HG03196 (cell line): ENCODE results near the gene ITPKB.
A peak's percentile ranks its signal among the peaks of the same experiment; 100 is the strongest.
"Not testable (repeated sequence)": the region's sequence is repeated elsewhere in the genome, so short reads cannot be mapped to it uniquely, and the experiment has no call there.

ENCODE experiments used
- ATAC-seq: cut with Tn5 transposase; IDR thresholded peaks from one replicate; pipeline ENCODE4 v1.9.1; 2021; ENCODE audit not compliant: unreplicated experiment

Gene ITPKB

DNA sequence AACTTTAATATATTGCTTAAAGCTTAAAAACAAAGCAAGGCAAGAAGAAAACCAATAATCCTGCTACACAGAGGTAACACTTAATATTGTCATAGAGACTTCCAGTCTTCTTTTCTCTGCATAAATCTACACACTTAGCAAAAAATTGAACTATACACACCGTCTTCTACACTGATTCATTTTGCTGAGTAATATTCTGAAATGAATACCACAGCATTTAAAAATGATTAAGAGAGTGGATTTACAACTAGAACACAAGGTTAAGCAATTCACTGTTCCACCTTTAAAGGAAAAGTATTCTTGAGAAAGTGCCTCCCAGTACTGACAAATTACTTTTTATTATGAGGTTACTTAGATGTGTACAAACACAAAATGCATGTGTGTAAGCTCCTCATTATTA is 22.2 kb upstream of the ITPKB start:
- no peak for ATAC-seq

DNA sequence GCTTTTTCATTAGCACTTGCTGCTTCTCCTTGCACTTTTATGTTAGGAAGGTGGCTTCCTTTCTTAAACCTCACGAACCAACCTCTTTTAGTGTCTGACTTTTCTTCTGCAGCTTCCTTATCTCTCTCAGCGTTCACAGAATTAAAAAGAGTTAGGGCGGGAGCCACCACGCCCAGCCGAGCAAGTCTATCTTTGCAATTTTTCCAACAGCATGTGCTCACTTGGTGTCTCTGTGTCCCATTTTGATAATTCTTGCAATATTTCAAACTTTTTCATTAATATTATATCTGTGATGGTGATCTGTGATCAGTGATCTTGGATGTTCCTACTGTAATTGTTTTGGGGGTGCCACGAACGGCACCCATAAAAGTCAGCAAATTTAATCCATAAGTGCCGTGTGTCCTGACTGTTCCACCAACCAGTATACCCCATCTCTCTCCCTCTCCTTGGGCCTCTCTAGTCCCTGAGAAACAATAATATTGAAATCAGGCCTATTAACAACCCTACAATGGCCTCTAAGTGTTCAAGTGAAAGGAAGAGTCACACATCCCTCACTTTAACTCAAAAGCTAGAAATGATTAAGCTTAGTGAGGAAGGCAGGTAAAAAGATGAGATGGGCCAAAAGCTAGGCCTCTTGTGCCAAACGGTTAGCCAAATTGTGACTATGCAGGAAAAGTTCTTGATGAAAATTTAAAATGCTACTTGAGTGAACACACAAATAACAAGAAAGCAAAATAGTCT is 15.9 kb upstream of the ITPKB start:
- no peak for ATAC-seq

DNA sequence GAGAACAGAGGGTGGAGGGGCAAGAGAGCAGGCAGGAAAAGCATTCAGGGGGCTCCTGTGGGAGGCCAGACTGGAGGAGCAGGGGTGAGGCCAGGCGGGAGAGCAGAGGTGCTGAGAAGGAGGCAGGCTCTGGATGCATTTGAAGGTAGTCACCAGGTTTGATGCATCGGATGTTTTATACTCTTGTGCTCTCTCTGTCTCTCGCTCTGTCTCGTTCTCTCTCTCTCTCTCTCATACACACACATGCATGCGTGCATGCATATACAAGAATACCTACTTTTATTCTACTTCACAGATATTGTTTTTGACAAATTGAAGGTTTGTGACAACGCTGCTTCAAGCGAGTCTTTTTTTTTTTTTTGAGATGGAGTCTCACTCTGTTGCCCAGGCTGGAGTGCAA is 15.0 kb upstream of the ITPKB start:
- no peak for ATAC-seq

DNA sequence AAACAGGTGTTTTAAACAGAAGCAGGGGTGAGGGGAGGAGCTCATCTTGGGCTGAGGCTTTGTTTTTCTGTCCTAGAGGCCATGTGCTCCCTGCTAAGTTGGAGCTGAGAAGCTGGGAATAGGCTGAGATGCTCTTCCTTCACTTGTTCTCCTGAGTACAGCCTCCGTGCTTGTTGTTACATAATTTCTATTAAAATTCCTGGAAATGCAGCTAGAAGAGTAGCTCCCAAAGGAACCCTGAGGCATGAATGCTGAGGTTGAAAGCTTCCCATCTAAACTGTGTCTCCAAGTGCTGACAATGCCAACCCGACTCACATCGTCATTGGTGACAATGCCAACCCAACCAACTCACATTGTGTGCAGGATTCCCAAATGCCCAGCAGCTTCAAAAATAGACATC is 12.6 kb upstream of the ITPKB start:
- no peak for ATAC-seq

GRCh38 chr1:226751214-226751613 is 12.1 kb upstream of the ITPKB start:
- ATAC-seq, result no peak

DNA sequence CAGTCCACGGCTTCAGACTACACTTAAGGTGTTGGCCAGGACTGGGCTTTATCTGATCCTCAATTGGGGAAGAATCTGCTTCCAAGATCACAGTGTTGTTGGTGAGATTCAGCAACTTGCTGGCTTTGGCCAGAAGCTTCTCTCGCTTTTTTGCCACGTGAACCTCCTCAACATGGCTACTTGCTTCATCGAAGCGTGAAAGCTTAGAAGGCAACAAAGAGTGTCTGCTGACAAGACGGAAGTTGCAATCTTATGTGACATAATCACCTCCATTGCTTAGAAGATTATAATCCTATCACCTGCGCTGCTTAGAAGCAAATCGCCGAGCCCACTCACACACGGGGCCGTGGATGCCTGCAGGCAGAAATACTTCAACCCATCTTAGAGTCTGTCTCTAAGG is 10.4 kb upstream of the ITPKB start:
- no peak for ATAC-seq

DNA sequence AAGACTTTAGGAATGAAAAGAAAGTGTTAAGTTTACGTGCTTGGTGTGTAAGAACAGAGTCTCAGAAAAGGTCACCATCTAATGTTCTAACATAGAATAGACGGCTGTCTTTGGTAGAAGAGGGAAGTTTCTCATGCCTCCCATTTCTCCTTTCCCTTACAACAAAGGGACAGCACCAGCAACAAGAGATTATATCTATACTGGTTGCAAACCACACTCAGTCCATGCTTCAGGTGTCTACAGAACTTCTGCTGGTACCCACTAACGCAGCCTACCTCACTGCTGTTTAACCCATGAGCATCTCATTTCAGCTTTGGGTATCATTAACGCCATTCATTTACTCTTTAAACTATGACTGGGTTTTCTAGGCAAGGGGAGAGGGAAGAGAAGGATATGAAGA is 9.2 kb upstream of the ITPKB start:
- ATAC-seq, result no peak

- ATAC-seq, result not testable (repeated sequence)
Observed at GRCh38 chr1:226747519-226748263, 8.6 kb upstream of the ITPKB start.

GRCh38 chr1:226743259-226743658 is 4.2 kb upstream of the ITPKB start:
- no peak for ATAC-seq

GRCh38 chr1:226741009-226741408 is 1.9 kb upstream of the ITPKB start:
- no peak for ATAC-seq

GRCh38 chr1:226739696-226740065 is 599 bp upstream of the ITPKB start:
- no peak for ATAC-seq

DNA sequence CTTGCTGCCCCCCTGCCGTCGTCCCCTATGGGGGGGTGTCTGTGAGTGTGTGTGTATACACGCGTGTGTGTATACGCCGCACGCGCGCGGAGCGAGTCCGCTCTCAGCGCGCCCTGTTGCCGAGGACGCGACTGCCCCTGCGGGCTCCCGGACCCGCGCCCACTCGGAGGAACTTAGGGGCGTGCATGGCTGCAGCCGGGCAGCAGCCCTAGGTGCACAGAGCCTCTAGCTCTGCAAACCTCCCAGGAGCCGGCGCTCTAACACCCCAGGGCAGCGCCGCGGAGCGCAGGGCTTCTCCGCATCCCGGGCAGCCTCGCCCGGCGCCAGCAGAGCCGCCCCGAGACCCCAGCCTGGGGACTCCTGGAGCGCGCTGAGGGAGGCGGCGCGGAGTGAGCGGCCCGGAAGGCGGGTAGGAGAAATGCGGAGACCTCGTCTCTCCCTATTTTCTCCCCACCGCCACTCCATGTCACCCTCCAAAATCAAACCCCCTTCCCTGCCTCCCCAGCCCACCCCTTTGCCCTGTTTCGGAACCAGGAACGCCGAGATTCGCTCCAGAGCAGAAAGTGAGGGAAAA is 574 bp downstream of the ITPKB start:
- peak; percentile 27 for ATAC-seq

GRCh38 chr1:226737819-226738420 is 1.2 kb downstream of the ITPKB start:
- peak; percentile 35 for ATAC-seq

DNA sequence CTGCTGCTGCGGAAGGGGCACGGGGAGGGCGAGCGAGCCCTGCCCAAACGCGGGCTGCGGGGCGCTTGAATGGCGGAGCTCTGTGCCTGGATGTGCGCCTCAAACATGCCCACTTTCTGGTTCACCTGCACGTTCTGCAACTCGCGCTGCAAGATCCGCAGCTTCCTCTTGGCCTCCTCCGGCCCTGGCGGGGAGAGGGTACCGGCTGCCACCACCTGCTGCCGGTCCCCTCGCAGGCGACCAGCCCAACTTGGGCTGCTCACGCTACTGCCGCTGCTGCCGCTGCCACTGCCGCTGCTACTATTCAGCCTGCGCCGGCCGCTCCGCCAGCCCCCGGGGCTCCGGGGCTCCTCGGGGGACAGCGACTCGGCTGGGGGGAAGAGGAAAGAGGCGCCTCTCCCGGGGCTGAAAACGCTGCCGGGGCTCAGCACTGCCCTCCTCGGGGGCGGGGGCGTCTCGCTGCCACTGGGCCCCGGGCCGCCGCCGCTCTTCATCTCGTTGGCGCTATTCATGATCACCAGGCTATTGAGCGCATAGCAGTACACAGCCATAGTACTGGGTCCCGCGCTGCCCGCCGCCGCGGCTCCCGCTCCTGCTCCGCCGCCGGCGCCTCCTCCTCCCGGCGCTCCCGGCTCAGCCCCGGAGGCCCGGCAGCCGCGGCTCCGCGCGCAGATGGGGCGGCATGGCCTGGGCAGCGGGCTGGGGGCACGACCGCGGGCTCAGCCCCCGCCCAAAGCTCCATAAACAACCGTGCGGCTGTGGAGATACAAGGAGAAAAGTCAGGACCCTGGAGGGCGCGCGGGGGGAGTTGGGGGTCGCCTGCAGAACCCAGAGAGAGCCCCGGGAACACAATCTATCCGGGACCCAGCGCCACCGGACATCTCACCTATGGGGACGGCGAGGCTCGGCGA is 1.9 kb downstream of the ITPKB start:
- ATAC-seq, result peak; percentile 39

DNA sequence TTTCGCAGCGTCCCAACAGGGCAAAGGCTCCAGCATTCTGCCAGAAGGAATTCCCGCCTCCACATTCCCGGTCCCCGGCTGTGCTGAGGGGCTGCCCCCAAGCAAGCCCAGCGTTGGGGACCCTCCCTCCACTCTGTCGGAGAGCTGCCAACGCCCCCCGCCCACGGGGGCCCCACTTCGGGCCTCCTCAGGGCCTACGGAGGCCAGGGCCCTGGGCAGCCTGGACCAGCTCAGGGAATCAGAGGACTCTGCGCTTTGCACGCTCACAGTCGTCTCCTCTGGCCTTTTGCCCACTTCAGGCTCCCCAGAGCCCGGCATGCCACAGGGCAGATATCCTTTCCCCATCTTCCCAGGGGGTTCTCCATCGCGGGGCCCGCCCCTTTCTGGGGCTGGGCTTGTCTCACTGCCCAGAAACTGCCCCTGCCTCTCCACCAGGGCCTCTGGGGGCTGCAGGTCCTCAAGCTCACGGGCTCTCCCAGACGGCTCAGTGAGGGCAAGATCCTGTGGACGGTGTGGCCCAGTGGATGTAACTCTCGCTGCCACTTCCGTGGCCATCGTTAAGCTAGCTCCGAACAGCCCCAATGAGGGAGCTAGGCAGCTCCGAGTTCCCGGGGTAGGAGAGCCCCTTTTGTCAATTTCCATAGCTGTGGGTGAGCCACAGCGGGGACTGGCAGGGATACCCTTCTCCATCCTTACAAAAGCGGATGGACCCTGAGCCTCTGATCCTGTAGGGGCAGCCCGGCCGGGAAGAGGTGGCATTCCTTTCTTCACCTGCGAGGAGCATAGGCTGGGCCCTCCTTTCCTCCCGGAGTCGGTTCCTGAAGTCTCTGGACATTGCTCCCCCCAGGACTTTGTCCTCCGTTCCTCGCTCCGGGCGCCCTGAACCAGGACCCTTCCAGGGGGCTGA is 2.8 kb downstream of the ITPKB start:
- ATAC-seq, result no peak

GRCh38 chr1:226735576-226735975 is 3.5 kb downstream of the ITPKB start:
- ATAC-seq, result no peak

DNA sequence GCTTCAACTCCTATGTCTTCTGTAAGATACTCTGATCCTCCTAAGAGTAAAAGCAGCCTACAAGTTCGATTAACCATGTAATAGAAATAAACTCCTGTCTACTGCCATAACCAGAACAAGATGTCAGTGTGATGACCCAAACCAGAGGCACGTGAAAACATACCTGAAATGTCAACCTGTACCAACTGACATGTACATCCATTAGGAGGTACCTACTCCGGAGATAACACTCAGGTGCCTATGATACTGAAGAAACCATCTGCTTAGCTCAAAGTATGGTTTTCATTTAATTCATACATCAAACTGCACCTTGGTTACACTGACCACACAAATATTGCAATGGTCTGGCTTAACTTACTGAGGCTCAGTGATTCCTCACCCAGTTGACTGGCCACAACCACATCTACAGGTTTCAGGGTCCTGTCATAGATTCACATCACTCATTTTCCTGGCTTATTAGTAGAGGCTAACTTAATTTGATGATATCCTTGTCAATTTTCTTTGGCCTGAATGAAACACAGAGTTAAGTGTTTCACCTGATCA is 4.4 kb downstream of the ITPKB start:
- no peak for ATAC-seq

DNA sequence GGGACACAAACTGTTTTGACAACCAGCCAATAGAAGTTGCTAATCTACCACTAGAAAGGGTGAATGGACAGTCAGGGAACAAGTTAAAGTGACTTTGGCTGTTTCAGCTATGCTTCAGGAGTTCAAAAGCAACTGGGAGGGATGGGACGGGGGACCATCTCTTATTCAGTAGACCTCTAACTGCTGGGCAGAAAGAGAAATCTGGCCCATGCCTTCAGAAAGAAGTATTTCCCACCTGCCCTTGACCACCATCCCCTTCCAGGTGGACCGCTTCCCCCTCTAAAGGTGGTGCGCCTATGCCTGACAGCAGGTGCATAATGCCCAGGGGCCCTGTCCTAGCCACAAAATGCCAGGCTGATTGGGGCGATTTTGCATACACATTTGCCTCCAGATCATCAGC is 5.2 kb downstream of the ITPKB start:
- ATAC-seq, result no peak

DNA sequence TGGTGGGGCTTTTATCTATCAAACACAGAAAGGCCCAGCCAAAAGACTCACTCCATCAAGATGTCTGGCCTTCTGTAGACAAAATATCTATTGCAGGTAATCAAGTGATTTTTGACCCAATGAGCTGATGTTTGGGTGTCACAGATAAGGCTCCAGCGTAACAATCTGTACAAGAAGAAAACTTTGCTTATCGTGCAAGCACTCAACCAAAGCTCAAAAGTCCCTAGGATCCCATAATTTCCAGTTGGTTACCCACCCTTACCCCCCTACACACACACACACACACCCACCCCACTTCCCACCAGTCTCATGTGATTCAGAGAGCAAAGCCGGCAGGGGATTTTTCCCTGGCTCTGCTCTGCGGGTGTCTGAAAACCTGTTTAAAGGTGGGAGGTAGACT is 5.8 kb downstream of the ITPKB start:
- ATAC-seq, result no peak

- no peak for ATAC-seq
Observed at GRCh38 chr1:226732856-226733291, 6.2 kb downstream of the ITPKB start.
